ENCODE results near the gene IRF2. TPM values are rescaled to one million over a fixed set of nuclear protein-coding genes. Genes with fewer than 3 reads are reported as not detected.
A peak's percentile ranks its signal among the peaks of the same experiment; 100 is the strongest.

The IRF2 gene
- total RNA-seq, 3 donors from 2014 or later (not counting 1 experiment from before 2014, with no cell fraction given) = 50.6 to 68.5 (median 59.8) TPM

GRCh38 chr4:184402740-184403383 is 71.5 kb downstream of the IRF2 start:
- H3K4me1 ChIP-seq (ENCODE audit: control insufficient read depth, insufficient read depth, low read length) = peaks cover 4% of the 10 kb centered on the region
- Mint-ChIP-seq H3K9me3 (no peaks in the 10 kb centered on the region), H3K27ac (peak overlapping the region; percentile 19 to 67), H3K4me1 (peaks cover 33 to 34% of the 10 kb centered on the region in 2 donors), H3K27me3 (ENCODE audit: low read depth in 2 of 2) (no peaks in the 10 kb centered on the region), H3K4me3 (no peak overlapping the region), H3K36me3 (peaks cover under 1% of the 10 kb centered on the region)
- no peak overlapping the region for H3K4me3 ChIP-seq (ENCODE audit: low read length)
- WGBS (ENCODE audit: insufficient coverage) = 88% methylated on average over 14 of the region's 14 CpGs
- H3K36me3 ChIP-seq (ENCODE audit: control insufficient read depth, insufficient read depth, low read length) = peaks cover 81% of the 10 kb centered on the region
- no peak for ATAC-seq
- no peak for TF ChIP-seq CTCF (IDR thresholded peaks at IDR 0.05)
- intact Hi-C loops (cut with micrococcal nuclease) = no loop called here
- no peaks in the 10 kb centered on the region for H3K9me3 ChIP-seq (ENCODE audit: control insufficient read depth, insufficient read depth, low read length)
- no peak overlapping the region for H3K27ac ChIP-seq (ENCODE audit: low read length)
- H3K27me3 ChIP-seq (ENCODE audit: control insufficient read depth, insufficient read depth, low read length) = no peaks in the 10 kb centered on the region
- no peak for DNase-seq

GRCh38 chr4:184402239-184402638 is 72.1 kb downstream of the IRF2 start:
- Mint-ChIP-seq H3K9me3 (no peaks in the 10 kb centered on the region), H3K27ac (peak overlapping the region; percentile 19 to 52), H3K4me3 (no peak overlapping the region), H3K36me3 (peaks cover 7% of the 10 kb centered on the region), H3K27me3 (ENCODE audit: low read depth in 2 of 2) (no peaks in the 10 kb centered on the region), H3K4me1 (peaks cover 28% of the 10 kb centered on the region in 2 donors)
- H3K27me3 ChIP-seq (ENCODE audit: control insufficient read depth, insufficient read depth, low read length) = no peaks in the 10 kb centered on the region
- 87% methylated on average over 12 of the region's 12 CpGs for WGBS (ENCODE audit: insufficient coverage)
- no peaks in the 10 kb centered on the region for H3K9me3 ChIP-seq (ENCODE audit: control insufficient read depth, insufficient read depth, low read length)
- no peak overlapping the region for H3K4me3 ChIP-seq (ENCODE audit: low read length)
- intact Hi-C loops (cut with micrococcal nuclease) = no loop called here
- no peak for TF ChIP-seq CTCF (IDR thresholded peaks at IDR 0.05)
- no peak for ATAC-seq
- peaks cover 81% of the 10 kb centered on the region for H3K36me3 ChIP-seq (ENCODE audit: control insufficient read depth, insufficient read depth, low read length)
- no peak overlapping the region for H3K27ac ChIP-seq (ENCODE audit: low read length)
- DNase-seq = no peak
- no peaks in the 10 kb centered on the region for H3K4me1 ChIP-seq (ENCODE audit: control insufficient read depth, insufficient read depth, low read length)

GRCh38 chr4:184401397-184402171 is 72.8 kb downstream of the IRF2 start:
- DNase-seq (no peak), ATAC-seq (no peak)
- Histone ChIP-seq H3K9me3 (ENCODE audit: control insufficient read depth, insufficient read depth, low read length) (no peaks in the 10 kb centered on the region), H3K27ac (ENCODE audit: low read length) (no peak overlapping the region), H3K27me3 (ENCODE audit: control insufficient read depth, insufficient read depth, low read length) (no peaks in the 10 kb centered on the region), H3K4me3 (ENCODE audit: low read length) (no peak overlapping the region), H3K4me1 (ENCODE audit: control insufficient read depth, insufficient read depth, low read length) (no peaks in the 10 kb centered on the region), H3K36me3 (ENCODE audit: control insufficient read depth, insufficient read depth, low read length) (peaks cover 82% of the 10 kb centered on the region)
- Mint-ChIP-seq H3K4me1 (peaks cover 25 to 28% of the 10 kb centered on the region in 2 donors), H3K4me3 (no peak overlapping the region), H3K27me3 (ENCODE audit: low read depth in 2 of 2) (no peaks in the 10 kb centered on the region), H3K27ac (peak overlapping the region; percentile 19 to 52), H3K36me3 (peaks cover 7% of the 10 kb centered on the region), H3K9me3 (no peaks in the 10 kb centered on the region)
- TF ChIP-seq CTCF (IDR thresholded peaks at IDR 0.05) = no peak
- intact Hi-C loops (cut with micrococcal nuclease) = no loop called here
- WGBS (ENCODE audit: insufficient coverage) = 97% methylated on average over 13 of the region's 13 CpGs
